ENCODE measurements around the gene TMEM184A.

The TMEM184A gene

DNA sequence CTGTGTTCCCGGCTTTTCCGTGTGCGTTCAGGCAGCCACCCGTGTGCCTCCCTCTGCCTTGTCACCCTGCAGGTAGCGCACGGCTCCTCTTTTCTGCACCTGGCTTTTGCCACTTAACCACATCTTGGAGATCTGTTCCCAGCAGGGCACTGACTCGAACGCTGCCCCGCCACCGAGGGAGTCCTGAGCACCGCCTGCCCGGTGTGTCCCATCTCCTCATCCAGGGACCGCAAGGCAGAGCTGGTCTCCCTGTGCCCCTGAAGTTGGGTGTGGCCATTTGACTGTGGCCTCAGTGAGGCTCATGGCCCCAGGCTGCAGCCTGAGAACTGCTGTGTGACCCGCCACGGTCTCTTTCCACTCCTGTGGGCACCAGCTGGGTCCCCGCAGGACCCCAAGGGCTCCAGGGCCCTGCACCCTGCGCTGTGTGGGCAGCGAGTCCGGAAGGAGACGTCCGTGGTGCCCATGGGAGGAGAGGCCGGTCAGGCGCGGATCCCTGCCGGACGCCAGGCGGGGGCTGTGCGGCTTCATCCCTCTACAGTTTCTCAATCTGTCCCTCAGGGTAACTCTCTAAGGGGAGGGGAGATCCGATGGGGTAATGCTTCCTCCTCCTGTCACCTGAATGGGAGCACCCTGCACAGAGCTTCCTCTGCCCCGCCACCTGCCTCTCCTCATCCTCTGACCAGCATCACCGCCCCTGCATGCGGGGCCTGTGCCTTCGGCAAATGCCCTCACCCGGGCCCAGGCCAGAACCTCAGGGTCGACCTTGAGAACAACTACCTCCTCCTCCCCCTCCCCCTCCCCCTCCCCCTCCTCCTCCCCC, 50.1 kb downstream of the TMEM184A start:
- Histone ChIP-seq H3K9me3 (replicated peaks in 1 of 2; ENCODE audit: control insufficient read depth in 2 of 2, insufficient read depth in 1 of 2, low read depth in 1 of 2, low read length in 2 of 2) (no peaks in the 10 kb centered on the region), H3K9ac (ENCODE audit: low read depth, low read length, poor library complexity) (no peak overlapping the region), H2BK120ac (ENCODE audit: low read depth, low read length) (no peak overlapping the region), H3K14ac (ENCODE audit: low read length) (peak overlapping the region; percentile 71), H3K27ac (replicated peaks; ENCODE audit: low read length) (no peak overlapping the region), H3K4me2 (ENCODE audit: insufficient read depth, low read length, poor library complexity, severe bottlenecking) (no peak overlapping the region), H2AK5ac (ENCODE audit: low read depth, low read length) (peak overlapping the region; percentile 99), H3K79me1 (ENCODE audit: low read depth, low read length) (peaks cover 16% of the 10 kb centered on the region), H4K8ac (ENCODE audit: low read depth, low read length) (no peak overlapping the region), H3K23ac (ENCODE audit: low read depth, low read length, poor library complexity) (peak overlapping the region; percentile 73), H2BK15ac (ENCODE audit: low read length) (no peak overlapping the region), H4K91ac (ENCODE audit: low read depth, low read length, poor library complexity) (no peak overlapping the region), H3K18ac (ENCODE audit: low read length) (peak overlapping the region; percentile 85), H3K36me3 (replicated peaks in 1 of 2; ENCODE audit: control insufficient read depth in 2 of 2, insufficient read depth in 2 of 2, low read length in 2 of 2) (peaks cover 11 to 24% of the 10 kb centered on the region in 2 donors), H3K4me3 (ENCODE audit: low read length in 2 of 2) (no peak overlapping the region), H3K27me3 (ENCODE audit: control insufficient read depth in 3 of 3, insufficient read depth in 3 of 3, low read depth in 1 of 3, low read length in 3 of 3) (no peaks in the 10 kb centered on the region), H2BK12ac (ENCODE audit: low read length) (peak overlapping the region; percentile 82), H3K4me1 (ENCODE audit: control insufficient read depth in 2 of 2, insufficient read depth in 1 of 2, low read depth in 1 of 2, low read length in 2 of 2) (peaks cover 8 to 15% of the 10 kb centered on the region in 2 donors), H2BK5ac (ENCODE audit: low read length) (peak overlapping the region; percentile 82), H3K4ac (ENCODE audit: low read length) (peak overlapping the region; percentile 89), H2AFZ (ENCODE audit: low read length) (no peak overlapping the region)
- no peak for DNase-seq (ENCODE audit: low spot score)
- no CpG with 5 or more reads among the region's 35 CpGs for WGBS, 2 donors (ENCODE audit: extremely low coverage in 2 of 2, insufficient read length in 2 of 2, insufficient replicate concordance in 1 of 2)

DNA sequence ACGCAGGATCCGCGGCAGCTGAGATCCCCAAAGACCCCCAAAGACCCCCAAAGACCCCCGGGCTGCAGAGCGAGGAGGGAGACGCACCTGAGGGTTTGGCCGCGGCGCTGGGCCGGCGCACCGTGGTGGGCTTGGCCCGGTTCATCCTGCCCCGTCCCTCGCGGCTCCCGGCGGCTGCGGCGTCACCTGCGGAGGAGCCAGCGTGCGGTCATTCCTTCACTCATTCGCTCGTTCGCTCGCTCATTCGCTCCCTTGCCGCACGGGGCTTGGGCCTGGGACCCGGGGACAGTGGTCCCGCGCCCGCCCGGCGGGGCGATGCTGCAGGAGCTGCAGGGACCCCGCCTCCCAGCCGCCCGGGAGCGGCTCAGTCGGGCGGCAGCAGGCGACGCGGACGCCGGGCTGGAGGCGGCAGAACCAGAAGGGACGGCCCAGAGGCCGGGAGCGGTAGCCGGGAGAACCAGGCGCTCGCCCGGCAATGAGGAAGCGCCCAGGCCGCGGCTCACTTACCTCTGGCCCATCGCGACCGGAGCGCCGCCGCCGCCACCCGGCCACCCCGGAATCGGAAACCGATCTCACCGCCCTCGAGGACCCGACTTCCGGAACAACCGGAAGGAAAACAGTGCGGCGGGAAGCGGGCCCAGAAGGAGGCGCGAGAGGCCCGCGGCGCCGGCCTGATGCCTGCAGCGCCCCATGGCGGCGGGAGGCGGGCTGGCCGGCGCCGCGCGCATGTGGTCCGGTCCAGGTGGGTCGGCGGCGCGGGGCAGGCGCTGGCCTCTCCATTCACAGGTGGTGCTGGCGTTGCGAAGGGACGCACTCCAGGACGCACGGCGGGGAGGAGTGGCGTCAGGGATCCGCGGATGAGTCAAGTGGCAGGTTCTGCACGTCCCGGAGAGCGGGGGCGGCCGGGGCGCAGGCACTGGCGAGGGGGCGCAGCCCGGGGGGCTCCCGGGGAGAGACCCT, 51.9 kb downstream of the TMEM184A start, which contains the start of gene INTS1:
TSS of gene INTS1 (minus strand) at position 574 of the 960 bp plus-strand sequence. CDS start at position 145, 429 bp downstream.
- WGBS, 2 donors (ENCODE audit: extremely low coverage in 2 of 2, insufficient read length in 2 of 2, insufficient replicate concordance in 1 of 2), result no CpG with 5 or more reads among the region's 118 CpGs
- Histone ChIP-seq H3K9me3 (replicated peaks in 1 of 2; ENCODE audit: control insufficient read depth in 2 of 2, insufficient read depth in 1 of 2, low read depth in 1 of 2, low read length in 2 of 2) (no peaks in the 10 kb centered on the region), H4K8ac (ENCODE audit: low read depth, low read length) (no peak within 1 kb of the TSS), H3K14ac (ENCODE audit: low read length) (peak within 1 kb of the TSS; percentile 71), H3K23ac (ENCODE audit: low read depth, low read length, poor library complexity) (peak within 1 kb of the TSS; percentile 99), H3K27me3 (ENCODE audit: control insufficient read depth in 3 of 3, insufficient read depth in 3 of 3, low read depth in 1 of 3, low read length in 3 of 3) (no peaks in the 10 kb centered on the region), H2AK5ac (ENCODE audit: low read depth, low read length) (peak within 1 kb of the TSS; percentile 71), H3K4me1 (ENCODE audit: control insufficient read depth in 2 of 2, insufficient read depth in 1 of 2, low read depth in 1 of 2, low read length in 2 of 2) (peaks cover 8 to 15% of the 10 kb centered on the region in 2 donors), H3K4me2 (ENCODE audit: insufficient read depth, low read length, poor library complexity, severe bottlenecking) (peak within 1 kb of the TSS; percentile 96), H2BK5ac (ENCODE audit: low read length) (peak within 1 kb of the TSS; percentile 87), H3K79me1 (ENCODE audit: low read depth, low read length) (peaks cover 18% of the 10 kb centered on the region), H3K4me3 (ENCODE audit: low read length in 2 of 2) (peak within 1 kb of the TSS; percentile 96 to 99), H3K18ac (ENCODE audit: low read length) (peak within 1 kb of the TSS; percentile 99), H3K4ac (ENCODE audit: low read length) (peak within 1 kb of the TSS; percentile 89), H2BK12ac (ENCODE audit: low read length) (peak within 1 kb of the TSS; percentile 90), H3K36me3 (replicated peaks in 1 of 2; ENCODE audit: control insufficient read depth in 2 of 2, insufficient read depth in 2 of 2, low read length in 2 of 2) (peaks cover 21 to 42% of the 10 kb centered on the region in 2 donors), H2BK15ac (ENCODE audit: low read length) (peak within 1 kb of the TSS; percentile 75), H2BK120ac (ENCODE audit: low read depth, low read length) (no peak within 1 kb of the TSS), H2AFZ (ENCODE audit: low read length) (peak within 1 kb of the TSS; percentile 100), H3K9ac (ENCODE audit: low read depth, low read length, poor library complexity) (peak within 1 kb of the TSS; percentile 96), H4K91ac (ENCODE audit: low read depth, low read length, poor library complexity) (no peak within 1 kb of the TSS), H3K27ac (replicated peaks; ENCODE audit: low read length) (no peak within 1 kb of the TSS)
- peak; percentile 83 for DNase-seq (ENCODE audit: low spot score)

DNA sequence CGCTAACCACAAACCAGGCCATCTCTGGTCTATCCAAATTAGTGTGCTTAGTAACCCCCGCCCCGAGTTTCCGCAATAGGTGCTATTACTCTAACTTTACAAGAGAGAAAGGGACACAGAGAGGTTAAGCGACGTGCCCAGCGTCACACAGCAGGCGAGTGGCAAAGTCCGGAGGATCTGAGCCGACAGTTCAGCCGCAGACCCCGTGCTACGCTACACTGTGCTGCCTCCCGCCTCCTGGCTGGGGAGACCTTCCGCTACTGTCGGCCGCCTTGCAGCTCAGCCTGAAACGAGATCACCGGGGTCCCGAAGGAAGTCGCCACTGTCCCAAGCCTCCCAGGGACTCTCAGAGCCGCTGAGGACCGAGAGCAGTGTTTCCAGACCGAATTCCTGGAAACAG, 52.6 kb downstream of the TMEM184A start:
- DNase-seq (ENCODE audit: low spot score), result no peak
- H3K18ac ChIP-seq (ENCODE audit: low read length), result no peak overlapping the region
- no peak overlapping the region for H3K14ac ChIP-seq (ENCODE audit: low read length)
- peak overlapping the region; percentile 96 for H3K4me2 ChIP-seq (ENCODE audit: insufficient read depth, low read length, poor library complexity, severe bottlenecking)
- H2BK5ac ChIP-seq (ENCODE audit: low read length), result peak overlapping the region; percentile 60
- no peak overlapping the region for H2AFZ ChIP-seq (ENCODE audit: low read length)
- no peak overlapping the region for H3K4ac ChIP-seq (ENCODE audit: low read length)
- H3K79me1 ChIP-seq (ENCODE audit: low read depth, low read length), result peaks cover 18% of the 10 kb centered on the region
- H4K8ac ChIP-seq (ENCODE audit: low read depth, low read length), result no peak overlapping the region
- no peak overlapping the region for H3K27ac ChIP-seq (replicated peaks; ENCODE audit: low read length)
- H3K9ac ChIP-seq (ENCODE audit: low read depth, low read length, poor library complexity), result peak overlapping the region; percentile 96
- H3K23ac ChIP-seq (ENCODE audit: low read depth, low read length, poor library complexity), result peak overlapping the region; percentile 99
- H2BK120ac ChIP-seq (ENCODE audit: low read depth, low read length), result no peak overlapping the region
- WGBS, 2 donors (ENCODE audit: extremely low coverage in 2 of 2, insufficient read length in 2 of 2, insufficient replicate concordance in 1 of 2), result no CpG with 5 or more reads among the region's 24 CpGs
- H3K36me3 ChIP-seq (replicated peaks in 1 of 2; ENCODE audit: control insufficient read depth in 2 of 2, insufficient read depth in 2 of 2, low read length in 2 of 2), result peaks cover 22 to 45% of the 10 kb centered on the region in 2 donors
- H2AK5ac ChIP-seq (ENCODE audit: low read depth, low read length), result peak overlapping the region; percentile 71
- peaks cover 8 to 15% of the 10 kb centered on the region in 2 donors for H3K4me1 ChIP-seq (ENCODE audit: control insufficient read depth in 2 of 2, insufficient read depth in 1 of 2, low read depth in 1 of 2, low read length in 2 of 2)
- no peak overlapping the region for H2BK15ac ChIP-seq (ENCODE audit: low read length)
- H4K91ac ChIP-seq (ENCODE audit: low read depth, low read length, poor library complexity), result no peak overlapping the region
- no peaks in the 10 kb centered on the region for H3K27me3 ChIP-seq (ENCODE audit: control insufficient read depth in 3 of 3, insufficient read depth in 3 of 3, low read depth in 1 of 3, low read length in 3 of 3)
- no peak overlapping the region for H2BK12ac ChIP-seq (ENCODE audit: low read length)
- no peaks in the 10 kb centered on the region for H3K9me3 ChIP-seq (replicated peaks in 1 of 2; ENCODE audit: control insufficient read depth in 2 of 2, insufficient read depth in 1 of 2, low read depth in 1 of 2, low read length in 2 of 2)
- peak overlapping the region; percentile 94 to 96 for H3K4me3 ChIP-seq (ENCODE audit: low read length in 2 of 2)

All from neuronal stem cell (in vitro differentiated cells).